ENCODE measurements around the gene LMNTD2. TPM values are rescaled to one million over a fixed set of nuclear protein-coding genes. Genes with fewer than 3 reads are reported as not detected.

Gene LMNTD2
- polyA plus RNA-seq, 1 donor from 2014 or later = 0.61 TPM

DNA sequence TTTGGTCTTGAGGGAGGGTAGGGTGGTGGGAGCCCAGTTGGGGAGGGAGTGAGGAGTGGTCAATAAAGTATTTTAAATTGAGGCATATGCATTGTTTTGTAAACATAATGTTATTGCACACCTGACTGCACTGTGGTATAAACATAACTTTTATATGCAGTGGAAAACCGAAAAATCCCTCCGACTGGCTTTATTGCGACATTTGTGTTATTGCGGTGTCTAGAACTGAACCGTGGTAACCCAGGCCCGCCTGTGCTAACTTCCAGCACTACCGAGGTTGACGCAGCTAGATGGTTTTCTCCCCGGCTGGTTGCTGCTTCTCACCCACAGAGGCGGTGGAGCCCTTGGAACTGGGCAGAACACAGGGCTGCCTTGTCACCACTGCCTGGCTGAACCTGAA lies 45.9 kb downstream of the LMNTD2 start:
- no peaks in the 10 kb centered on the region for H3K79me2 ChIP-seq (replicated peaks; ENCODE audit: insufficient read depth, low read length)
- no peaks in the 10 kb centered on the region for H3K9me2 ChIP-seq (ENCODE audit: insufficient read depth, low read length)
- no peaks in the 10 kb centered on the region for H3K9me3 ChIP-seq (ENCODE audit: low read length)
- no peak overlapping the region for H3K4me3 ChIP-seq (ENCODE audit: low read length)
- H3K4me2 ChIP-seq (ENCODE audit: low read length) = no peak overlapping the region
- H4K20me1 ChIP-seq (ENCODE audit: insufficient read depth) = no peaks in the 10 kb centered on the region
- H3K36me3 ChIP-seq (ENCODE audit: insufficient read depth, low read length) = no peaks in the 10 kb centered on the region
- TF ChIP-seq SMC3 (conservative IDR thresholded peaks at IDR 0.05; ENCODE audit: poor library complexity) (no peak), TAF1 (IDR thresholded peaks at IDR 0.05; ENCODE audit: low read depth) (no peak), MXI1 (conservative IDR thresholded peaks at IDR 0.05; ENCODE audit: poor library complexity, severe bottlenecking) (no peak), EP300 (conservative IDR thresholded peaks at IDR 0.05; ENCODE audit: poor library complexity, severe bottlenecking) (no peak), POLR2AphosphoS5 (IDR thresholded peaks at IDR 0.05) (no peak), EZH2 (IDR thresholded peaks at IDR 0.05; ENCODE audit: borderline replicate concordance, insufficient read depth, low read length, poor library complexity, severe bottlenecking) (no peak), RAD21 (conservative IDR thresholded peaks at IDR 0.05) (no peak)
- TF ChIP-seq, protein P1, sequence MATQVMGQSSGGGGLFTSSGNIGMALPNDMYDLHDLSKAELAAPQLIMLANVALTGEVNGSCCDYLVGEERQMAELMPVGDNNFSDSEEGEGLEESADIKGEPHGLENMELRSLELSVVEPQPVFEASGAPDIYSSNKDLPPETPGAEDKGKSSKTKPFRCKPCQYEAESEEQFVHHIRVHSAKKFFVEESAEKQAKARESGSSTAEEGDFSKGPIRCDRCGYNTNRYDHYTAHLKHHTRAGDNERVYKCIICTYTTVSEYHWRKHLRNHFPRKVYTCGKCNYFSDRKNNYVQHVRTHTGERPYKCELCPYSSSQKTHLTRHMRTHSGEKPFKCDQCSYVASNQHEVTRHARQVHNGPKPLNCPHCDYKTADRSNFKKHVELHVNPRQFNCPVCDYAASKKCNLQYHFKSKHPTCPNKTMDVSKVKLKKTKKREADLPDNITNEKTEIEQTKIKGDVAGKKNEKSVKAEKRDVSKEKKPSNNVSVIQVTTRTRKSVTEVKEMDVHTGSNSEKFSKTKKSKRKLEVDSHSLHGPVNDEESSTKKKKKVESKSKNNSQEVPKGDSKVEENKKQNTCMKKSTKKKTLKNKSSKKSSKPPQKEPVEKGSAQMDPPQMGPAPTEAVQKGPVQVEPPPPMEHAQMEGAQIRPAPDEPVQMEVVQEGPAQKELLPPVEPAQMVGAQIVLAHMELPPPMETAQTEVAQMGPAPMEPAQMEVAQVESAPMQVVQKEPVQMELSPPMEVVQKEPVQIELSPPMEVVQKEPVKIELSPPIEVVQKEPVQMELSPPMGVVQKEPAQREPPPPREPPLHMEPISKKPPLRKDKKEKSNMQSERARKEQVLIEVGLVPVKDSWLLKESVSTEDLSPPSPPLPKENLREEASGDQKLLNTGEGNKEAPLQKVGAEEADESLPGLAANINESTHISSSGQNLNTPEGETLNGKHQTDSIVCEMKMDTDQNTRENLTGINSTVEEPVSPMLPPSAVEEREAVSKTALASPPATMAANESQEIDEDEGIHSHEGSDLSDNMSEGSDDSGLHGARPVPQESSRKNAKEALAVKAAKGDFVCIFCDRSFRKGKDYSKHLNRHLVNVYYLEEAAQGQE (IDR thresholded peaks at IDR 0.05; ENCODE audit: borderline replicate concordance) = no peak
- TF ChIP-seq, protein P2, sequence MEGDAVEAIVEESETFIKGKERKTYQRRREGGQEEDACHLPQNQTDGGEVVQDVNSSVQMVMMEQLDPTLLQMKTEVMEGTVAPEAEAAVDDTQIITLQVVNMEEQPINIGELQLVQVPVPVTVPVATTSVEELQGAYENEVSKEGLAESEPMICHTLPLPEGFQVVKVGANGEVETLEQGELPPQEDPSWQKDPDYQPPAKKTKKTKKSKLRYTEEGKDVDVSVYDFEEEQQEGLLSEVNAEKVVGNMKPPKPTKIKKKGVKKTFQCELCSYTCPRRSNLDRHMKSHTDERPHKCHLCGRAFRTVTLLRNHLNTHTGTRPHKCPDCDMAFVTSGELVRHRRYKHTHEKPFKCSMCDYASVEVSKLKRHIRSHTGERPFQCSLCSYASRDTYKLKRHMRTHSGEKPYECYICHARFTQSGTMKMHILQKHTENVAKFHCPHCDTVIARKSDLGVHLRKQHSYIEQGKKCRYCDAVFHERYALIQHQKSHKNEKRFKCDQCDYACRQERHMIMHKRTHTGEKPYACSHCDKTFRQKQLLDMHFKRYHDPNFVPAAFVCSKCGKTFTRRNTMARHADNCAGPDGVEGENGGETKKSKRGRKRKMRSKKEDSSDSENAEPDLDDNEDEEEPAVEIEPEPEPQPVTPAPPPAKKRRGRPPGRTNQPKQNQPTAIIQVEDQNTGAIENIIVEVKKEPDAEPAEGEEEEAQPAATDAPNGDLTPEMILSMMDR (IDR thresholded peaks at IDR 0.05; ENCODE audit: poor library complexity, severe bottlenecking) = no peak
- no peaks in the 10 kb centered on the region for H3K27me3 ChIP-seq (ENCODE audit: insufficient read depth, low read depth, low read length)
- no peak overlapping the region for H2AFZ ChIP-seq (ENCODE audit: low read depth, low read length)
- no peak overlapping the region for H3K27ac ChIP-seq (ENCODE audit: low read length)
- no peak overlapping the region for H3K9ac ChIP-seq (ENCODE audit: low read length)
- H3F3A ChIP-seq (ENCODE audit: insufficient read depth, low read length, poor library complexity, severe bottlenecking) = no peaks in the 10 kb centered on the region

DNA sequence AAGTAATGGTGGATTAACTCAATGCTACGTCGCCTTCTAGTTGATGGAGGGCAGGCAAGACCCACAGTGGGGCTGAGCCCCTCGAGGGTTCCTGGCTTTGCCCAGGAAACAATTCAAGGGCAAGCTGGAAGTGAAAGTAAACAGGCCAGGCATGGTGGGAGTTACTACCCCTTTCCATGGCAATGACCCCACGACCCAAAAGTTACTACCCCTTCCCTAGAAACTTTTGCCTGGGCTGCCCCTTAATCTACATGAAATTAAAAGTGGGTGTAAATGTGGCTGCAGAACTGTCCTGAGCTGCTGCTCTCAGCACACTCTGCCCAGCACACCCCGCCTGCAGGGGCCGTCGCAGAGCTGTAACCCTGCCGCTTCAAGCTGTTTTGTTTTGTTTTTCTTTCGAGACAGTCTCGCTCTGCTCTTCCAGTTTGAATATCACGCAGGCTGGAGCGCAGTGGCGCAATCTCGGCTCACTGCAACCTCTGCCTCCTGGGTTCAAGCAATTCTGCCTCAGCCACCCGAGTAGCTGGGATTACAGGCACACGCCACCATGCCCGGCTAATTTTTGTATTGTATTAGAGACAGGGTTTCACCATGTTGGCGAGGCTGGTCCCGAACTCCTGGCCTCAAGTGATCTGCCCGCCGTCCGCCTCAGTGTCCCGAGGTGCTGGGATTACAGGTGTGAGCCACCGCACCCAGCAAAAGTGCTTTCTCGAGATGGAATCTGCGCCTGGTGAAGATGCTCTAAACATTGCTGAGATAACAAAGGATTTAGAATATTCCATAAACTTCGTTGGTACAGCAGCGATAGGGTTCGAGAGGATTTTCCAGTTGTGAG lies 47.6 kb downstream of the LMNTD2 start:
- Histone ChIP-seq H2AFZ (ENCODE audit: low read depth, low read length) (no peak overlapping the region), H3F3A (ENCODE audit: insufficient read depth, low read length, poor library complexity, severe bottlenecking) (no peaks in the 10 kb centered on the region), H3K79me2 (replicated peaks; ENCODE audit: insufficient read depth, low read length) (no peaks in the 10 kb centered on the region), H4K20me1 (ENCODE audit: insufficient read depth) (no peaks in the 10 kb centered on the region), H3K27me3 (ENCODE audit: insufficient read depth, low read depth, low read length) (no peaks in the 10 kb centered on the region), H3K4me3 (ENCODE audit: low read length) (no peak overlapping the region), H3K9ac (ENCODE audit: low read length) (no peak overlapping the region), H3K36me3 (ENCODE audit: insufficient read depth, low read length) (no peaks in the 10 kb centered on the region), H3K4me2 (ENCODE audit: low read length) (no peak overlapping the region), H3K9me2 (ENCODE audit: insufficient read depth, low read length) (no peaks in the 10 kb centered on the region), H3K9me3 (ENCODE audit: low read length) (no peaks in the 10 kb centered on the region), H3K27ac (ENCODE audit: low read length) (no peak overlapping the region)
- TF ChIP-seq, protein P1 (IDR thresholded peaks at IDR 0.05; ENCODE audit: borderline replicate concordance) = no peak
- TF ChIP-seq EP300 (conservative IDR thresholded peaks at IDR 0.05; ENCODE audit: poor library complexity, severe bottlenecking) = no peak
- TF ChIP-seq, protein P2 (IDR thresholded peaks at IDR 0.05; ENCODE audit: poor library complexity, severe bottlenecking) = no peak
- TF ChIP-seq SMC3 (conservative IDR thresholded peaks at IDR 0.05; ENCODE audit: poor library complexity) = no peak
- TF ChIP-seq RAD21 (conservative IDR thresholded peaks at IDR 0.05) = no peak
- TF ChIP-seq EZH2 (IDR thresholded peaks at IDR 0.05; ENCODE audit: borderline replicate concordance, insufficient read depth, low read length, poor library complexity, severe bottlenecking) = no peak
- no peak for TF ChIP-seq MXI1 (conservative IDR thresholded peaks at IDR 0.05; ENCODE audit: poor library complexity, severe bottlenecking)
- TF ChIP-seq POLR2AphosphoS5 (IDR thresholded peaks at IDR 0.05) = no peak
- no peak for TF ChIP-seq TAF1 (IDR thresholded peaks at IDR 0.05; ENCODE audit: low read depth)
